ENCODE data around the gene CACNA1H.
A peak's percentile ranks its signal among the peaks of the same experiment; 100 is the strongest.

The CACNA1H gene

GRCh38 chr16:1117926-1118325 is 35.0 kb upstream of the CACNA1H start:
- Mint-ChIP-seq H3K27me3 (no peaks in the 10 kb centered on the region), H3K9me3 (no peaks in the 10 kb centered on the region), H3K4me3 (no peak overlapping the region), H3K4me1 (ENCODE audit: low read depth) (no peaks in the 10 kb centered on the region), H3K36me3 (ENCODE audit: low read depth) (no peaks in the 10 kb centered on the region), H3K27ac (no peak overlapping the region)
- no peak for DNase-seq

GRCh38 chr16:1119129-1119528 is 33.8 kb upstream of the CACNA1H start:
- DNase-seq, result no peak
- H3K9me3 Mint-ChIP-seq, result no peaks in the 10 kb centered on the region
- H3K4me1 Mint-ChIP-seq (ENCODE audit: low read depth), result no peaks in the 10 kb centered on the region
- no peak overlapping the region for H3K27ac Mint-ChIP-seq
- no peaks in the 10 kb centered on the region for H3K36me3 Mint-ChIP-seq (ENCODE audit: low read depth)
- H3K4me3 Mint-ChIP-seq, result no peak overlapping the region
- H3K27me3 Mint-ChIP-seq, result no peaks in the 10 kb centered on the region

- Mint-ChIP-seq H3K36me3 (ENCODE audit: low read depth) (no peaks in the 10 kb centered on the region), H3K9me3 (no peaks in the 10 kb centered on the region), H3K4me1 (ENCODE audit: low read depth) (no peaks in the 10 kb centered on the region), H3K27me3 (no peaks in the 10 kb centered on the region), H3K27ac (no peak overlapping the region), H3K4me3 (no peak overlapping the region)
- DNase-seq, result no peak
Observed at GRCh38 chr16:1119766-1120576, 32.9 kb upstream of the CACNA1H start.

- DNase-seq, result no peak
- H3K9me3 Mint-ChIP-seq, result no peaks in the 10 kb centered on the region
Observed at GRCh38 chr16:1120577-1120941, 32.3 kb upstream of the CACNA1H start.

GRCh38 chr16:1121009-1121408 is 31.9 kb upstream of the CACNA1H start:
- H3K27ac Mint-ChIP-seq, result no peak overlapping the region
- no peaks in the 10 kb centered on the region for H3K9me3 Mint-ChIP-seq
- no peaks in the 10 kb centered on the region for H3K4me1 Mint-ChIP-seq (ENCODE audit: low read depth)
- DNase-seq, result no peak
- no peak overlapping the region for H3K4me3 Mint-ChIP-seq
- no peaks in the 10 kb centered on the region for H3K36me3 Mint-ChIP-seq (ENCODE audit: low read depth)
- no peaks in the 10 kb centered on the region for H3K27me3 Mint-ChIP-seq

More at GRCh38 chr16:1120577-1120941, 32.3 kb upstream of the CACNA1H start:
- Mint-ChIP-seq H3K36me3 (ENCODE audit: low read depth) (no peaks in the 10 kb centered on the region), H3K4me3 (no peak overlapping the region), H3K27me3 (no peaks in the 10 kb centered on the region), H3K4me1 (ENCODE audit: low read depth) (no peaks in the 10 kb centered on the region), H3K27ac (no peak overlapping the region)

- no peaks in the 10 kb centered on the region for H3K27me3 Mint-ChIP-seq
- no peak overlapping the region for H3K4me3 Mint-ChIP-seq
- H3K27ac Mint-ChIP-seq, result no peak overlapping the region
- no peaks in the 10 kb centered on the region for H3K9me3 Mint-ChIP-seq
- no peaks in the 10 kb centered on the region for H3K36me3 Mint-ChIP-seq (ENCODE audit: low read depth)
- DNase-seq, result no peak
- H3K4me1 Mint-ChIP-seq (ENCODE audit: low read depth), result no peaks in the 10 kb centered on the region
Observed at GRCh38 chr16:1121601-1122397, 31.1 kb upstream of the CACNA1H start.

- no peak overlapping the region for H3K4me3 Mint-ChIP-seq
- no peaks in the 10 kb centered on the region for H3K27me3 Mint-ChIP-seq
- no peaks in the 10 kb centered on the region for H3K36me3 Mint-ChIP-seq (ENCODE audit: low read depth)
- no peaks in the 10 kb centered on the region for H3K9me3 Mint-ChIP-seq
- no peaks in the 10 kb centered on the region for H3K4me1 Mint-ChIP-seq (ENCODE audit: low read depth)
- no peak for DNase-seq
- no peak overlapping the region for H3K27ac Mint-ChIP-seq
Observed at GRCh38 chr16:1122398-1122765, 30.5 kb upstream of the CACNA1H start.

- DNase-seq, result no peak
- Mint-ChIP-seq H3K9me3 (no peaks in the 10 kb centered on the region), H3K4me1 (ENCODE audit: low read depth) (no peaks in the 10 kb centered on the region), H3K27me3 (no peaks in the 10 kb centered on the region), H3K36me3 (ENCODE audit: low read depth) (no peaks in the 10 kb centered on the region), H3K27ac (no peak overlapping the region), H3K4me3 (no peak overlapping the region)
Observed at GRCh38 chr16:1123525-1124230, 29.2 kb upstream of the CACNA1H start.

GRCh38 chr16:1124291-1124690 is 28.6 kb upstream of the CACNA1H start:
- no peaks in the 10 kb centered on the region for H3K36me3 Mint-ChIP-seq (ENCODE audit: low read depth)
- no peaks in the 10 kb centered on the region for H3K27me3 Mint-ChIP-seq
- no peak overlapping the region for H3K27ac Mint-ChIP-seq
- H3K4me3 Mint-ChIP-seq, result no peak overlapping the region
- H3K9me3 Mint-ChIP-seq, result no peaks in the 10 kb centered on the region
- no peaks in the 10 kb centered on the region for H3K4me1 Mint-ChIP-seq (ENCODE audit: low read depth)
- DNase-seq, result no peak

GRCh38 chr16:1124795-1125194 is 28.1 kb upstream of the CACNA1H start:
- no peaks in the 10 kb centered on the region for H3K27me3 Mint-ChIP-seq
- DNase-seq, result no peak
- no peaks in the 10 kb centered on the region for H3K36me3 Mint-ChIP-seq (ENCODE audit: low read depth)
- no peaks in the 10 kb centered on the region for H3K9me3 Mint-ChIP-seq
- H3K4me1 Mint-ChIP-seq (ENCODE audit: low read depth), result no peaks in the 10 kb centered on the region
- H3K27ac Mint-ChIP-seq, result no peak overlapping the region
- no peak overlapping the region for H3K4me3 Mint-ChIP-seq

- Mint-ChIP-seq H3K4me1 (ENCODE audit: low read depth) (no peaks in the 10 kb centered on the region), H3K27ac (no peak overlapping the region), H3K27me3 (no peaks in the 10 kb centered on the region), H3K9me3 (no peaks in the 10 kb centered on the region), H3K4me3 (no peak overlapping the region), H3K36me3 (ENCODE audit: low read depth) (no peaks in the 10 kb centered on the region)
- peak; percentile 42 for DNase-seq
Observed at GRCh38 chr16:1125471-1125870, 27.4 kb upstream of the CACNA1H start.

GRCh38 chr16:1126044-1126443 is 26.9 kb upstream of the CACNA1H start:
- Mint-ChIP-seq H3K36me3 (ENCODE audit: low read depth) (no peaks in the 10 kb centered on the region), H3K27ac (no peak overlapping the region), H3K4me3 (no peak overlapping the region), H3K27me3 (no peaks in the 10 kb centered on the region), H3K9me3 (no peaks in the 10 kb centered on the region), H3K4me1 (ENCODE audit: low read depth) (no peaks in the 10 kb centered on the region)
- no peak for DNase-seq

GRCh38 chr16:1126586-1126985 is 26.3 kb upstream of the CACNA1H start:
- Mint-ChIP-seq H3K9me3 (no peaks in the 10 kb centered on the region), H3K27ac (no peak overlapping the region), H3K4me1 (ENCODE audit: low read depth) (no peaks in the 10 kb centered on the region), H3K4me3 (no peak overlapping the region), H3K36me3 (ENCODE audit: low read depth) (no peaks in the 10 kb centered on the region), H3K27me3 (no peaks in the 10 kb centered on the region)
- no peak for DNase-seq

- no peaks in the 10 kb centered on the region for H3K27me3 Mint-ChIP-seq
- no peak overlapping the region for H3K4me3 Mint-ChIP-seq
- H3K27ac Mint-ChIP-seq, result no peak overlapping the region
- H3K9me3 Mint-ChIP-seq, result no peaks in the 10 kb centered on the region
- DNase-seq, result no peak
- H3K36me3 Mint-ChIP-seq (ENCODE audit: low read depth), result no peaks in the 10 kb centered on the region
- H3K4me1 Mint-ChIP-seq (ENCODE audit: low read depth), result no peaks in the 10 kb centered on the region
Observed at GRCh38 chr16:1127101-1127500, 25.8 kb upstream of the CACNA1H start.
